ENCODE data around the gene ARHGAP33.

DNA sequence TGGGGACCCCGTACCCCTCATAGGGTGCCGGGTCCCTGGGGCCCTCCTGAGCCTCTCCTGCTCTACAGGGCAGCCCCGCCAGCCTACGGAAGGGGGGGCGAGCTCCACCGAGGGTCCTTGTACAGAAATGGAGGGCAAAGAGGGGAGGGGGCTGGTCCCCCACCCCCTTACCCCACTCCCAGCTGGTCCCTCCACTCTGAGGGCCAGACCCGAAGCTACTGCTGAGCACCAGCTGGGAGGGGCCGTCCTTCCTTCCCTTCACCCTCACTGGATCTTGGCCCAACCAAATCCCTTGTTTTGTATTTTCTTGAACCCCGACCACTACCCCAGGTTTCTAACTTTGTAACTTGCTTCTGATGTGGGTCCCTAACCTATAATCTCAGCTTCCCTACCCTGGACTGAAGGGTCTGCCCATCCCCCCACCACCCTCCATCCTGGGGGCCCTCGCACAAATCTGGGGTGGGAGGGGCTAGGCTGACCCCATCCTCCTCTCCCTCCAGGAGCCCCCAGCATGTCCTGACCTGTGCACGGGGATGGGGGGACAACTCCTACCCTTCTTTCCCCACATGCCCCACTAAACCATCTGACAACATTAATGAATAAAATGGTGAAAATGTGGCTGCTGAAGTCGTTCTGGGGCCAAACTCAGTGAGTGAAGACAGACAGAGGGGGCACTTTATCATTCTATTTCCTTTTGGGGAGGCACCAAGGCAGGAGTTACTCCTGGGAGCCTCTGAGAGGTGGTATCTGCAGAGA is 13.0 kb downstream of the ARHGAP33 start:
- TF ChIP-seq, protein P1, sequence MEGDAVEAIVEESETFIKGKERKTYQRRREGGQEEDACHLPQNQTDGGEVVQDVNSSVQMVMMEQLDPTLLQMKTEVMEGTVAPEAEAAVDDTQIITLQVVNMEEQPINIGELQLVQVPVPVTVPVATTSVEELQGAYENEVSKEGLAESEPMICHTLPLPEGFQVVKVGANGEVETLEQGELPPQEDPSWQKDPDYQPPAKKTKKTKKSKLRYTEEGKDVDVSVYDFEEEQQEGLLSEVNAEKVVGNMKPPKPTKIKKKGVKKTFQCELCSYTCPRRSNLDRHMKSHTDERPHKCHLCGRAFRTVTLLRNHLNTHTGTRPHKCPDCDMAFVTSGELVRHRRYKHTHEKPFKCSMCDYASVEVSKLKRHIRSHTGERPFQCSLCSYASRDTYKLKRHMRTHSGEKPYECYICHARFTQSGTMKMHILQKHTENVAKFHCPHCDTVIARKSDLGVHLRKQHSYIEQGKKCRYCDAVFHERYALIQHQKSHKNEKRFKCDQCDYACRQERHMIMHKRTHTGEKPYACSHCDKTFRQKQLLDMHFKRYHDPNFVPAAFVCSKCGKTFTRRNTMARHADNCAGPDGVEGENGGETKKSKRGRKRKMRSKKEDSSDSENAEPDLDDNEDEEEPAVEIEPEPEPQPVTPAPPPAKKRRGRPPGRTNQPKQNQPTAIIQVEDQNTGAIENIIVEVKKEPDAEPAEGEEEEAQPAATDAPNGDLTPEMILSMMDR (IDR thresholded peaks at IDR 0.05), result no peak
- no peak for TF ChIP-seq POLR2A (IDR thresholded peaks at IDR 0.05)

Measured in thyroid gland (tissue), 4 donors.